Activated naive CD8-positive, alpha-beta T cell treated with anti-CD3 and anti-CD28 coated beads, Interleukin-2, amount 50 U/mL, for 16 hours (primary cell): Measurements from ENCODE around the gene GRIP1.

Source experiments
- DNase-seq: peaks from one replicate; pipeline ENCODE4 v3.0.0-alpha.2; 2020; ENCODE audit warnings: low read depth, low spot score

The GRIP1 gene

DNA sequence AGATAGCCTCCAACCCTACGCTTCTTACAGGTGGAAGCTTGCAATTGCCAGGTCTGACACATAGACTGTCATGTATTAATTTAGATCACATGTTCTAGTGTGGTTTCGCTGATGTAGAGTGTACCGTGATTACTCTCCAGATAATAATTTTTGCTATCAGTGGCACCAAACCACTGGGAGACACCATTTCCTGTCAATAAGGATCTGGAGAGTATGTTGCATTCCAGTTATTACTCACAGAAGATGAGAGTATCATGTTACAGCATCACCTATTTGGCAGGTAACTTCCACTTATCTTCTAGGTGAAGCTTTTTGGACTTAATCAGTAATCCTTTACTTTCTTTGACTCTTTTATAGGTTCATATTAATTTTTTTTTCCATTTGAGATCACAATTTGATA lies 229.3 kb downstream of the GRIP1 start:
- no peak for DNase-seq

DNA sequence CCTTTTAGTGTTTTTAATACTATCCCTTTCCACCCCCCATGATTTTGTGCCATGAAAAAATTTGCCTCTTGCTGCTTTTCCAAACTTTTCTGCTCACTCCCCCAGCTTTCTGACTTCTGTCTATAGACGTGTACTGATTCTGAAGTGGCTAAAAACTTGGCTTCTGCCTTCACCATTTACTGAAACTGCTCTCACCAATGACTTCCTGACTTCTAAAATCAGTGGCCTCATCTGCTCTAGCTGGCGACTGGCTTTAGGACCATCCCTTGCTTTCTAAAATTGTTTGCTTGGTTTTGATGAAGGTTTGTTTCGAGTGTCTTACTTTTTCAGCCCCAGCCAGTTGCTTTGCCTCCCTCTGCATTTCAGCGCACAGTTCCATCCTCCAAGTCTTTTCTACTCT lies 231.2 kb downstream of the GRIP1 start:
- DNase-seq: no peak

DNA sequence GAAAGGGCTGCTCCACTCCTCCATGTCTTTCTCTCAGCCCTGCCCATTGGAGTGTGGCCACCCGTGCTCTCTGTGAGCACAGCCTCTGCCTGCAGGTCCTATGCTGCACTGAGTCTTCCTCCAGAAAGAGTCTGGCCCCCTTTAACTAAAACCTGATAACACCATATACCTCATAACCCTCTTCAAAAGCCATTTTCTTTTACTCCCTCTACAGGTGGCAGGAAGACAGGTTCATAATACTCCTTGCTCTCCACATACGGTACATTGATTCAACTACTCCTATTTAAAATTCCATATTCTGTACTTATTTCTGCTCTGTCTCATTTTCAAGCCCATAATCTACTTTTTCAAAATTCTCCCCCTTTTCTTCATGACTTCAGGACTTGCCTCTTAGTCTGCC lies 232.6 kb downstream of the GRIP1 start:
- DNase-seq: no peak

DNA sequence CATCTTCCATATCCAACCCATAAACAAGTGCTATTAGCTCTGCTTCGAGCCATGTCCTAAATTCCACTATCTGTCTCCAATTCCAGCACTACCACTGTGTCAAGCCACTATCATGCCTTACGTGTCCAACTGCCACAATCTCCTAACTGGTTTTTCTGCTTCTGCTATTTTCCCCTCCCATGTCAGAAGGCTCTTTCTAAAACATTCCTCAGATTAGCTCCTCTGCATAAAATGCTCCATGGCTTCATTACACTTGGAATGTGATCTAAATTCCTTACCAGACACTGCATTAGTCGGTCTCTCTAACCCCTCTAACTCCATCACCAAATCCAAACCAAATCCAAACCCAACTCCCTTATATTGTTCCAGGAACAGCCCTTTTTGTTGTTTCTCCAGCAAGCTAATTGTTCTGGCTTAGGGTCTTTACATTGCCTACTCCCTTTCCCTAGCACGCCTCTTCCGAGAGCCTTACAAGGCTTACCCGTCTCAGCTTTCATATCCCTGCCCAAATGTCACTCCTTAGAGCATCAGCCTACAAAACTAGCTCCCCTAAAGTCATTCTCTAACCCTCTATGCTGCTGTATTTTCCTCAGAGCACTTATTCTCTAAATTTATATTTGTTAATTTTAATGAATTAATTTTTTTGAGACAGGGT lies 236.8 kb downstream of the GRIP1 start:
- no peak for DNase-seq

DNA sequence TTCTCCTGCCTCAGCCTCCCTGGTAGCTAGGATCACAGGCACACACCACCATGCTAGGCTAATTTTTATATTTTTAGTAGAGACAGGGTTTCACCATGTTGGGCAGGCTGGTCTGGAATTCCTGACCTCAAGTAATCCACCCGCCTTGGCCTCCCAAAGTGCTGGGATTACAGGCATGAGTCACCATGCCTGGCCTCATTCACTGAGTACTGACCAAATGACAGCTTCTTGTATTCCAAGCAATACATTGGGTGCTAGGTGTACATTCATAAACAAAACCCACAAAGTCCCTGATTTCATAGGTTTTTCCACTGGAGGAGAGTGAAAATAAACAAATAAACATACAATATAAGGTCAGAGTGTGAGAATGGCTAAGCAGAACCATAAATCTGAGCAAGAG lies 240.3 kb downstream of the GRIP1 start:
- DNase-seq: no peak

DNA sequence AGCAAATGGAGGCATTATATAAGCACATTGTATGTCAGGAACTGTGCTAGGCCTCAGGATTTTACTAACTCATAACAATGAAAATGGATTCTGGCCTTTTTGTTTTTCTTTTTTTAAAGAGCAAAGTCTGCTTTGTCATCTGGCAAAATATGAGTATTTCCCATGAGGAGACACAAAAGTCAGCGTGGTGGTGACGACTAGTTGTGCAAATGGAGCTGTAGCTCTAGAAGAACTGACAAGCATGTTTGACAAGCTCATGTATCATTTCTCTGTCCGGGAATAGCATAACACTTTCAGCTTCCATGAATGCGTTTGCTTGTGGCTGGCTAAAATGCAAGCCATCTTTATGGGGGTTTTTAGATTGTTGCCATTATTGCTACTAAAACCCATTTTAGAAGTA lies 248.8 kb downstream of the GRIP1 start:
- DNase-seq: no peak

DNA sequence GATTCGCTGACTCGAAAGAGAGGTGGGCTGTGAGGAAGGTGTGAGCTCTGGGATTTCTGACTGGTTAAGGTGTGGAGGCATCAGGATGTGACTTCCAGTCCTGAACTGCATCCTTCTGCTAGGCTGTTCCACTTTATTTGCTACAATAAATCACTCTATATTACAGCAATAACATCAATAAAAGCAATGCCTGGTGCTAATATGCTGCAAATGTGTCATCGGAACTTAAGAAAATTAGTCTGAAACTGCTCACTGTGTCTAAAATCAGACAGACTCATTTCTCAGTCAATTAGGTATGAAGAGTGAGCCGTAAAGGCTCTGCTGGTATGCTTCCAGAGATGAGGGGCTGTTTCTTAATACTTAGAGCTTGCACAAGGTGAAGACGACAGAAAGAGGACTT lies 250.0 kb downstream of the GRIP1 start:
- DNase-seq: no peak

DNA sequence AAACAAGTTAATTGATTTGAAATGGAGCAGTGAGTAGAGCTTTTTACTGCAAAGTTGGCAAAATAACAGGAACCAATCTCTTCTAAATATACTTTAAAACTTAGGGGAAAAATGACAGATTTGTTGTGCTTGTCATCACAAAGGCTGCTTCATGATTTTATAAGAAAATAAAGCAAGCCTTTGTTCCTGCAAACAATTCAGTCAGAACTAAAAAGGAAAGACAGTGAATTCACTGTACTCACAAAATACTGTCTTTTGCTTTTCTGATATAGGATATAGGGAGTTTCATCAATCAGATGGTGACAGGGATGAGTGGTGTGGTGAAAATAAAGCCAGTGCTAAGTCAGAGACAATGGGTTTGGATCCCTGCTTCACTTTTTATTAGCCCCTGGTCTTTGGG lies 250.6 kb downstream of the GRIP1 start:
- no peak for DNase-seq

DNA sequence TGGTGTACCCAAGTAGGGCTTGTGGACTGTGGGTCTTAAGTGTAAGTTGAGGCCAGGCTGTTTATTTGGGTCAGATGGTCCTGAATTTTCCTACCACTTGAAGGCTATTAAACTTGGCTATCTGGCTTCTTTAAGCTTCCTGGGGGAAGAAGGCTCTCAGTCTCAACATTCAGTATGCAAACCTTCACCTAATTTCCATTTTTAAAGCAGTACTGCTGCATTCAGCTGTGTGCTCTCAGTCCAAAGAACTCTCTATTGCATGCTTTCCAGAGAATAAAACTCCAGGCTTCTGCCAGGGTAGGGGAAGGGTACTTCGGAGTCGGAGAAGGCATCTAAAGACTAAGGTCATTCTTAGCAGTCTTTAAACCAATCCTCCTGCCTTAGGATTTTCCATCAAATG lies 252.2 kb downstream of the GRIP1 start:
- no peak for DNase-seq

DNA sequence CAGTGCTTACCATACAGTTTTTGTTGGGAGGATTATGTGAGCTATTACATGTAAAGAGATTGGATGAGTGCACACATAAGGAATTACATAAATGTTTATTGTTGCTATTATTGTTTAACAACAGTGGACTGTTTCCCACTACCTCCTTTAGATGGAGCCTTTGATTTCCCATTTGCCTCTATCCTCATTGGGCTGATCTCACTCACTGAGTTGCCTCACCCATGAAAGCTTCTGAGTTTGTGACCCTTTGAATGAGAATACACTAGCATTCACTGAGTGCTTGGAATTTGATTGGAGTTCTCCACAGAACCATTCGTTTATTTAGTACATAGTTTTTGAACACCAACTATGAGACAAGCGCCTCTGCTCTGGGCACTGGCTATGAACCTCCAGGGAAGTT lies 255.6 kb downstream of the GRIP1 start:
- DNase-seq: no peak

DNA sequence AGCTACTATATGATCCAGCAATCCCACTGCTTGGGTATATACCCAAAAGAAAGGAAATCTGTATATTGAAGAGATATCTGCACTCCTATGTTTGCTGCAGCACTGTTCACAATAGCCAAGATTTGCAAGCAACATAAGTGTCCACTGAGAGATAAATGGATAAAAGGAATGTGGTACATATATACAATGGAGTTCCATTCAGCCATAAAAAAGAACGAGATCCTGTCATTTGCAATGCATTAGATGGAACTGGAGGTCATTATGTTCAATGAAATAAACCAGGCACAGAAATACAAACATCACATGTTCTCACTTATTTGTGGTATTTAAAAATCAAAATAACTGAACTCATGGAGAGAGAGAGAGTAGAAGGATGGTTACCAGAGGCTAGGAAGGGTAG lies 260.0 kb downstream of the GRIP1 start:
- DNase-seq: no peak

DNA sequence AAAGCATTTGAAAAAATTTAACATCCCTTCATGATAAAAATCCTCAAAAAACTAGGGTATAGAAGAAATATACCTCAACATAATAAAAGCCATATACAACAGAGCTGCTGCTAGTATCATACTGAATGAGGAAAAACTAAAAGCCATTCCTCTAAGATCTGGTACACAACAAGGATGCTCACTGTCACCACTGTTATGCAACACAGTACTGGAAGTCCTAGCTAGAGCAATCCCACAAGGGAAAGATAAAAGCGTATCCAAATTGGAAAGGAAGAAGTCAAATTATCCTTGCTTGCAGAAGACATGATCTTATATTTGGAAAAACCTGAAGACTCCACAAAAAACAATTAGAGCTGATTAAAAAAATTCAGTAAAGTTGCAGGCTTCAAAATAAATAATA lies 261.7 kb downstream of the GRIP1 start:
- no peak for DNase-seq

DNA sequence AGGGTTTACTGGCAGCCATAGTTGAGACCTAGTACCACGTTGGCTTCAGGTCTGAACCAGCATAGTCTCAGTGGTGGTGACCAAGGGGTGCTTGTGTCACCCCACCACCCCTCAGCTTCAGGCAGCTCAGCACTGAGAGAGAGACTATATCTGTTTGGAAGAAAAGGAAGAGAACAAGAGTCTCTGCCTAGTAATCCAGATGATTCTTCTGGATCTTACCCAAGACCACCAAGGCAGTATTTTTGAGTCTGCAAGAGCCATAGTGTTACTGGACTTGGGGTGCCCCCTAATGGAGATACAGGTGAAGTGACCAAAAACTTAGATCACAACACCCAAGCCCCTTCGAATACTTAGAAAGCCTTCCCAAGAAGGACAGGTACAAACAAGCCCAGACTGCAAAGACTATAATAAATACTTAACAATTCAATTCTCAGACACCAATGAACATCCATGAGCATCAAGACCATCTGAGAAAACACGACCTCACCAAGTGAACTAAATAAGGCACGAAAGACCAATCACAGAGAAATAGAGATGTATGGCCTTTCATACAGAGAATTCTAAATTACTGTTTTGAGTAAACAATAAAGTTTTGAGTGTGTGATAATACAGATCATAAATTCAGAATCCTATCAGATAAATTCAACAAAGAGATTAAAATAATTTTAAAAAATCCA lies 269.5 kb downstream of the GRIP1 start:
- no peak for DNase-seq

DNA sequence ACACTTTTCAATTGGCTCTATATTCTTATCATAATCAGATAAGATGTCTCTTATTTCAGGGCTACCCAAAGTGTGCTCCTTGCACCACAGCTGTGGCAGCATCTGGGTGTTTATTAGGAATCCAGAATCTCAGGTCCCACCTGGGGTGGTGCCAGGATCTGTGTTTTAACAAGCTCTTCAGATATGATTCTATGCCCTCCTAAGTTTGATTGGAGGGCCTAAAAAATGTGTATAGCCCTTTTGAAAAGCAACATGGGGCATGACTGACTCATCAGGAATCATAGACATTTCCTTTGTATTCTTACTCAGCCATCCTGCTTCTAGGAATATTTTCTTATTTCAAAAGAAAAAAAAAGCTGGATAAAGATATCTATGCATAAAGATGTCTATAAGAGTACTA lies 273.5 kb downstream of the GRIP1 start:
- no peak for DNase-seq

DNA sequence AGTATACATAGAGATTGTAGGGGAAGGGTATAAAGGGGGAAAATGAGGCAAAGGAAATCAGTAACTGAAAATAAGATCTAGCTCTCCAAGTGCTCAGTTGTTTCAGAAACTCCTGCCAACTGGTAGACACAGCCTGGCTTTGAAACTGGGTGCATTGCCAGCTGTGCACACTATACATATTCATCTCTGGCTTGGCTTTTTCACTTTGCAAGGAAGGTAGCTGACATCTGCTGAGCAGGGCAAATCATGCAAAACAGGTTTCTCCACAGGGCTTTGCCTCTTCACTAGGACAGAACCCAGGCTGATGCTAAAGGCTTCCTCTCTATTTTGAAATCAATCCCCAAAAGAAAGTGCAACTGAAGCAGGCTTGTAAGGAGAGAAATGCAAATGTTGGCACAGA lies 275.1 kb downstream of the GRIP1 start:
- no peak for DNase-seq

DNA sequence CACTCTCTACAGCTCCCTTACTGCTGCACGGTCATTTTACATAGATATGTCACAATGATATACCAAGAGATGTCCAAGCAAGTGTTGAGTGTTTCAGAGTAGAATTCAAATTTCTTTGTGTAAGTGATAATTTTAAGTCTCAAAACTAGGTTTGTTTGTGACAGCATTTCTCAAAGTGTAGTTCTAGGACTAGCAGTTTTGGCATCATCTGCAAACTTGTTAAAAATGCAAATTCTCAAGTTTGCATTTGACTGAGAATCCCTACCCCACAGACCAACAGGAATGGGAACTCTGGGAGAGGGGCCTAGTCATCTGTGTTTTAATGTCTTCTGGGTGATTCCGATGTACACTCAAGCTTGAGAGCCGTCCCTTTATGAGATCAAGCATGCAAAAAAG lies 279.0 kb downstream of the GRIP1 start:
- no peak for DNase-seq

DNA sequence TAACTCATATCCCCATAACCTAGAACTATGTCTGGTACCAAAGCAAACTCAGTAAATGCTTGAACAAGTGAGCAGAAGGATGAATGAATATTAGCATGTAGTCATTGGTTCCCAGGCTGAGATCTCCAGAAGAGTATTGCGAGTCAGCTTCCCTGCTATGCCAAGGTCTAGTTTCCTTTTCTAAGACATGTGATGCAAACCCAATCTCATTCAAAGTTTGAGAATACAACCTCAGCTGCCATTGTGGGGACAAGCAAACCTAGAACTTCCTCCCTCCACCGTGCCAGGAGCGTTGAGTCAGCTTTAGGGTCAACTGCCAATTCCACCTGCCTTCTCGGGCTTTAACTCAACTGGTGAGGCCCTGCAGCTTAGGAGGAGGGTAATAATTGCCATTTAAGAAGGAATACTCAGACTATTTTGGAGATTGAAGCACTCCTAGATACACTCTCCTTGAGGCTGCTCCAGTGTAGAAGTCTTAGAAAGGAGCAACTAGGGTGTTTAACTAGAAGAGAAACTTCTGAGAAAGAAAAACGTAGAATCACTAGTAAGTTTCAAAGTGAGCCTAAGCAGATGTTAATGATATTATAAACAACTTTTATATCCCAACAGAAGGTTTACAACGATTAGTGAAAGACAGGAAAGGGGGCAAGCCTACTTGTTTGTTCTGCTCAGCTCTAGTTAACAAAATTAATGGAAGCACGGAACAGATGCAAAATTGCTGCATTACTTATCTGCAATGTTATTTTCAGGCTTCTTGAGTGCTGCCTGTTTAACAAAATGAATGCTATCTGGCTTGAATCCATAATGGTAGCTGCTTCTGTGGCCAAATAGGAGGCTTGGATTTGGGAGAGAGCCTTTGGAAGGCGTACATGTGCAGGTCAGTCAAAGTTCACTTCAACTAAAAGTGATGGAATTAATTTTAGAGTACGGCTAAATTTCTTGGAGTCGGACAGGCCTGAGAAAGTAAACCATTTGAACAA lies 279.7 kb downstream of the GRIP1 start:
- DNase-seq: no peak

DNA sequence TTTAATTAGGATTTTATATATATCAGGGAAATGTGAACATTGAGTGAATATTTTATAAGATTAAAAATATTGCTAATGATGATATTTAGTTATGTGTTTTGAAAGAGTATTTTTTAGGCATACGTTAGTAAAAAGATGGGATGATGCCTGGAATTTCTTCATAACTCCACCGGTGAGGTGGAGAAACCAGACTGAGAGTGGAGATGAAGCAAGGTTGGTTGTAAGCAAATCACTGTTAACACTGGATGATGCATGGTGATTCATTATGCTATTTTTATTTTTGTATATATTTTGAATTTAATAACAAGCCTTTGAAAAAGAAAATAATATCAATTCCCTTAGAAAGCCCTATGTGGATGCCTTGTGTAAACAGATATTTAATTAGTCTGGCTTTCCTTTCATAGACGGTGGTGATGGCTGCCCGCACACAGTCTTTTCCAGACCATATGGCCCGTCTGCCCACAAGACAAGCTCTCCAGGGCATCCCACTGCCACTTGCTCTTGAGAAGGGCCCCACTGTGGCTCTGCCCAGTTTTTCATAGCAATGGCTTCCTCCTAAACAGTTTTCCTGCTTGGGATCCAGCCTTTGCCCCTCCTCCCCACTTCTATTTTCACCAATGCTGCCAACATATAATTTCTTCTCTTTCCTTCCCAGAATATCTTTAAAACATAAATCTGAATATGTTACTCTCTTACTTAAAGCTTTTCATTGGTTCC lies 281.1 kb downstream of the GRIP1 start:
- DNase-seq: no peak

DNA sequence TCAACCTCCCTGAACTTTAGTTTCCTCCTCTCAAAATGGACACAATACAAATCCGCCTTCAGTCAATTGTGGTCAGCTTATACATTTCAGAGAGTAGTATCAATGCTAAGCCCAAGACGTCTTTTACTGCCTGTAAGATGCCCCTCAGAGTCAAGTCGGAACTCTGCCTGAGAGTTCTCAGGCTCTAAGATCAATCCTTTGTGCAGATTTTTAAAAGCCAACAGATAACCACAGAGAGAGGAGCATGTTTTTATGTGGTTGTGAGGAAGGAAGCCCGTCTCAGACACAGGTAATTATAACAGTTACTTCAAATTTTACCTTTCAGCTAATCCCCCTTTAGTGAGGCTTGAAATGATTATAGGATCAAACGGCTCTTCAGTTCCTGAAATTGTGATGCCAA lies 285.0 kb downstream of the GRIP1 start:
- DNase-seq: no peak

DNA sequence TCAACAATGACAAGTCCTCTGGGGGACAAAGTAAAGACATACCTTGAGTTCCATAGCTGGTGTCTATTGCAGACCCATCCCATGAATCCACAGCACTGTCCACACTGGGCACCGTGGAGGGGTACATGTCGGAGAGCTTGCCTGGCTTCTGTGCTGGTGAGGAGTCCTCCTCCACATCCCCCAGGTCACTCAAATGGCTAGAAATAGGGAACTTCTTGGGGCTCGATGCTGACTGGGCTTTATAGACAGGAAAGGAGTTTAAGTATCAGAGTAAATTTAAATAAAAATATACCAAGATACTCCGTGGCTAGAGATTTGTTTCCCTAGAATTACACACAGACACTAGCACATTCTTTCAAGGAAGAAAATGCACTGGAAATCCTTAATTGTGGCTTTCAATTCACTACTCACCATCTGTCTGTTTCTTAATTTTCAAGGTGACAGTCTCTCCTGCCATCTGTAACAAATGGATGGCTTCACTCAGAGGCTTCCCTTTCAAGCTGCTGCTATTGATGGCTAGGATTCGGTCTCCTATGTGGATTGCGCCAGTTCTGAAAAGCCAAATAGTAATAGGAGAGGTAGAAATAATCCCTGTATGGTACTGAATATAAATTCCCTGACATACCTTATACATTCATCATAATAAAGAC lies 286.5 kb downstream of the GRIP1 start:
- DNase-seq: no peak

DNA sequence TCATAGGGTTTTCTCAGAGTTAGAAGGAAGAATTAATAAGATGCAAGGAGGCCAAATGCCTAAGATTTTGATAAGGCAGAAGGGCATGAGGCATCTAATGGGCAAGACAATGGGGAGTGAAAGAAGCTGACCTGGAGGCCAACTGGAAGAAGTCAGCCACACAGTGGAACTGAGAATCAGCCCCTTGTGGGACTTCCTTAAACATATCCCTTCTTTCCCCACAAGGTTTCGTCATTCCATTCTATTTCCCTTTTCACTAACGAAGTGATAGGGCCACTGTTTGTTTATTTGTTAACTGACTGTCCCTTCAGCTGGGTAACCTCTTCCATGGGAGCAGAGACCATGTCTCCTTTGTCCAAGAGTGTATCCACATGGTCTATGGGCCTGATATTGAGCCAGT lies 290.4 kb downstream of the GRIP1 start:
- DNase-seq: no peak
